Suprapubic skin (tissue), 4 donors: ENCODE results near the gene TSSK1B.

ENCODE experiments used
- CTCF ChIP-seq, 2 donors: fragments of 200-600 bp in 1 of 2; fragments of 450-650 bp in 1 of 2; sonication (generic) in 1 of 2; IDR thresholded peaks; one replicate each; pipeline ENCODE4 v1.5.1; 2016 to 2019; ENCODE audit warnings: antibody characterized with exemption in 2 of 2, mild to moderate bottlenecking in 1 of 2, moderate library complexity in 1 of 2
- EP300 ChIP-seq: sonication (generic); formaldehyde crosslinking; IDR thresholded peaks from one replicate; pipeline ENCODE4 v1.6.1; 2017; ENCODE audit warnings: antibody characterized with exemption
- POLR2A ChIP-seq, 2 donors: fragments of 450-650 bp; IDR thresholded peaks; one replicate each; pipeline ENCODE4 v1.6.1; 2017; ENCODE audit warnings: antibody characterized with exemption in 2 of 2, mild to moderate bottlenecking in 2 of 2, moderate library complexity in 2 of 2
- POLR2AphosphoS5 ChIP-seq, 3 donors: sonication (generic); formaldehyde crosslinking; IDR thresholded peaks; one replicate each; pipeline ENCODE4 v1.6.1; 2017; ENCODE audit warnings: antibody characterized with exemption in 3 of 3

- no peak for TF ChIP-seq CTCF (IDR thresholded peaks at IDR 0.05)
- no peak for TF ChIP-seq POLR2A (IDR thresholded peaks at IDR 0.05)
- TF ChIP-seq EP300: no peak
- no peak for TF ChIP-seq POLR2AphosphoS5 (IDR thresholded peaks at IDR 0.05)
Measured at GRCh38 chr5:113425909-113426308, 8.9 kb downstream of the TSSK1B start.
